ENCODE data around the gene TMA7.
A peak's percentile ranks its signal among the peaks of the same experiment; 100 is the strongest.

Gene TMA7

GRCh38 chr3:48434591-48435222 lies 5.3 kb upstream of the TMA7 start:
- no peak overlapping the region for H3K23ac ChIP-seq (ENCODE audit: low read length in 2 of 2)
- no peak overlapping the region for H2BK5ac ChIP-seq (ENCODE audit: low read depth, low read length, poor library complexity, severe bottlenecking)
- peak overlapping the region; percentile 27 for H2AK5ac ChIP-seq (ENCODE audit: low read length, severe bottlenecking)

GRCh38 chr3:48435223-48435595 lies 4.8 kb upstream of the TMA7 start:
- H3K23ac ChIP-seq (ENCODE audit: low read length in 2 of 2) = no peak overlapping the region
- H3K18ac ChIP-seq (ENCODE audit: low read depth in 1 of 2, low read length in 2 of 2) = no peak overlapping the region
- no peak overlapping the region for H3K4me3 ChIP-seq (ENCODE audit: insufficient read depth in 1 of 2, low read depth in 1 of 2, low read length in 2 of 2)
- no peak overlapping the region for H4K91ac ChIP-seq (ENCODE audit: low read length)
- WGBS = 88% methylated on average over 4 of the region's 4 CpGs
- H3K4ac ChIP-seq (ENCODE audit: low read depth in 1 of 2, low read length in 2 of 2) = no peak overlapping the region
- H3K9me3 ChIP-seq (ENCODE audit: control insufficient read depth, low read length) = no peaks in the 10 kb centered on the region
- H3K4me2 ChIP-seq (ENCODE audit: low read length, poor library complexity, severe bottlenecking) = no peak overlapping the region
- H2BK15ac ChIP-seq (ENCODE audit: low read depth, poor library complexity, severe bottlenecking) = no peak overlapping the region
- peaks cover 24 to 29% of the 10 kb centered on the region in 2 experiments for H3K36me3 ChIP-seq (ENCODE audit: control insufficient read depth in 1 of 2, insufficient read depth in 2 of 2, low read depth in 1 of 2, low read length in 2 of 2)
- peaks cover 21% of the 10 kb centered on the region for H3K79me1 ChIP-seq (replicated peaks; ENCODE audit: low read length, poor library complexity, severe bottlenecking)
- no peak overlapping the region for H2BK120ac ChIP-seq (ENCODE audit: low read depth, low read length)
- no peak overlapping the region for H3K14ac ChIP-seq (ENCODE audit: low read length in 2 of 2)
- no peak overlapping the region for H2BK5ac ChIP-seq (ENCODE audit: low read depth, low read length, poor library complexity, severe bottlenecking)
- H3K27me3 ChIP-seq (ENCODE audit: control insufficient read depth in 1 of 2, insufficient read depth in 1 of 2, low read length in 2 of 2) = no peaks in the 10 kb centered on the region
- H3K27ac ChIP-seq (ENCODE audit: low read length, poor library complexity, severe bottlenecking) = no peak overlapping the region
- H2BK12ac ChIP-seq (ENCODE audit: low read length in 2 of 2) = no peak overlapping the region
- peak overlapping the region; percentile 72 for H3K9ac ChIP-seq (ENCODE audit: low read length)
- peak overlapping the region; percentile 0 for H4K8ac ChIP-seq (ENCODE audit: low read length)
- no peak overlapping the region for H2AK5ac ChIP-seq (ENCODE audit: low read length, severe bottlenecking)
- H2AFZ ChIP-seq (ENCODE audit: low read depth, low read length) = no peak overlapping the region
- peaks cover 30% of the 10 kb centered on the region for H3K4me1 ChIP-seq (ENCODE audit: control insufficient read depth, insufficient read depth, low read depth, low read length)
- DNase-seq = no peak

More at GRCh38 chr3:48434591-48435222, 5.3 kb upstream of the TMA7 start:
- no peak for DNase-seq
- peaks cover 34% of the 10 kb centered on the region for H3K4me1 ChIP-seq (ENCODE audit: control insufficient read depth, insufficient read depth, low read depth, low read length)
- H2BK15ac ChIP-seq (ENCODE audit: low read depth, poor library complexity, severe bottlenecking) = no peak overlapping the region
- peaks cover 24 to 29% of the 10 kb centered on the region in 2 experiments for H3K36me3 ChIP-seq (ENCODE audit: control insufficient read depth in 1 of 2, insufficient read depth in 2 of 2, low read depth in 1 of 2, low read length in 2 of 2)
- 93% methylated on average over 15 of the region's 15 CpGs for WGBS
- no peak overlapping the region for H3K4ac ChIP-seq (ENCODE audit: low read depth in 1 of 2, low read length in 2 of 2)
- H3K9me3 ChIP-seq (ENCODE audit: control insufficient read depth, low read length) = no peaks in the 10 kb centered on the region
- no peak overlapping the region for H3K14ac ChIP-seq (ENCODE audit: low read length in 2 of 2)
- peak overlapping the region; percentile 0 for H4K8ac ChIP-seq (ENCODE audit: low read length)
- peaks cover 21% of the 10 kb centered on the region for H3K79me1 ChIP-seq (replicated peaks; ENCODE audit: low read length, poor library complexity, severe bottlenecking)
- H3K27ac ChIP-seq (ENCODE audit: low read length, poor library complexity, severe bottlenecking) = no peak overlapping the region
- no peak overlapping the region for H4K91ac ChIP-seq (ENCODE audit: low read length)
- H3K18ac ChIP-seq (ENCODE audit: low read depth in 1 of 2, low read length in 2 of 2) = no peak overlapping the region
- H3K9ac ChIP-seq (ENCODE audit: low read length) = peak overlapping the region; percentile 72
- peak overlapping the region in 1 of 2 experiments; percentile 72 for H3K4me3 ChIP-seq (ENCODE audit: insufficient read depth in 1 of 2, low read depth in 1 of 2, low read length in 2 of 2)
- H2BK120ac ChIP-seq (ENCODE audit: low read depth, low read length) = no peak overlapping the region
- H3K4me2 ChIP-seq (ENCODE audit: low read length, poor library complexity, severe bottlenecking) = no peak overlapping the region
- H2BK12ac ChIP-seq (ENCODE audit: low read length in 2 of 2) = no peak overlapping the region
- H3K27me3 ChIP-seq (ENCODE audit: control insufficient read depth in 1 of 2, insufficient read depth in 1 of 2, low read length in 2 of 2) = no peaks in the 10 kb centered on the region
- H2AFZ ChIP-seq (ENCODE audit: low read depth, low read length) = no peak overlapping the region

GRCh38 chr3:48435774-48436476 lies 4.1 kb upstream of the TMA7 start:
- Histone ChIP-seq H2BK15ac (ENCODE audit: low read depth, poor library complexity, severe bottlenecking) (no peak overlapping the region), H4K91ac (ENCODE audit: low read length) (no peak overlapping the region), H3K27me3 (ENCODE audit: control insufficient read depth in 1 of 2, insufficient read depth in 1 of 2, low read length in 2 of 2) (no peaks in the 10 kb centered on the region), H3K23ac (ENCODE audit: low read length in 2 of 2) (no peak overlapping the region), H3K4ac (ENCODE audit: low read depth in 1 of 2, low read length in 2 of 2) (no peak overlapping the region), H3K4me2 (ENCODE audit: low read length, poor library complexity, severe bottlenecking) (no peak overlapping the region), H2AFZ (ENCODE audit: low read depth, low read length) (no peak overlapping the region), H4K8ac (ENCODE audit: low read length) (no peak overlapping the region), H3K4me1 (ENCODE audit: control insufficient read depth, insufficient read depth, low read depth, low read length) (peaks cover 25% of the 10 kb centered on the region), H3K9ac (ENCODE audit: low read length) (peak overlapping the region; percentile 72), H3K27ac (ENCODE audit: low read length, poor library complexity, severe bottlenecking) (no peak overlapping the region), H3K36me3 (ENCODE audit: control insufficient read depth in 1 of 2, insufficient read depth in 2 of 2, low read depth in 1 of 2, low read length in 2 of 2) (peaks cover 24% of the 10 kb centered on the region in 2 experiments), H3K9me3 (ENCODE audit: control insufficient read depth, low read length) (no peaks in the 10 kb centered on the region), H2BK5ac (ENCODE audit: low read depth, low read length, poor library complexity, severe bottlenecking) (no peak overlapping the region), H3K18ac (ENCODE audit: low read depth in 1 of 2, low read length in 2 of 2) (no peak overlapping the region), H3K79me1 (replicated peaks; ENCODE audit: low read length, poor library complexity, severe bottlenecking) (peaks cover 21% of the 10 kb centered on the region), H2BK12ac (ENCODE audit: low read length in 2 of 2) (no peak overlapping the region), H3K14ac (ENCODE audit: low read length in 2 of 2) (no peak overlapping the region), H2AK5ac (ENCODE audit: low read length, severe bottlenecking) (no peak overlapping the region), H2BK120ac (ENCODE audit: low read depth, low read length) (no peak overlapping the region), H3K4me3 (ENCODE audit: insufficient read depth in 1 of 2, low read depth in 1 of 2, low read length in 2 of 2) (no peak overlapping the region)
- DNase-seq = peak; percentile 84
- 48% methylated on average over 7 of the region's 7 CpGs for WGBS

GRCh38 chr3:48436477-48436787 lies 3.6 kb upstream of the TMA7 start:
- no peak overlapping the region for H3K18ac ChIP-seq (ENCODE audit: low read depth in 1 of 2, low read length in 2 of 2)
- H4K91ac ChIP-seq (ENCODE audit: low read length) = no peak overlapping the region
- peak overlapping the region; percentile 44 for H2BK15ac ChIP-seq (ENCODE audit: low read depth, poor library complexity, severe bottlenecking)
- no peaks in the 10 kb centered on the region for H3K9me3 ChIP-seq (ENCODE audit: control insufficient read depth, low read length)
- H3K4ac ChIP-seq (ENCODE audit: low read depth in 1 of 2, low read length in 2 of 2) = no peak overlapping the region
- H3K14ac ChIP-seq (ENCODE audit: low read length in 2 of 2) = no peak overlapping the region
- H3K36me3 ChIP-seq (ENCODE audit: control insufficient read depth in 1 of 2, insufficient read depth in 2 of 2, low read depth in 1 of 2, low read length in 2 of 2) = peaks cover 21 to 26% of the 10 kb centered on the region in 2 experiments
- no peak for DNase-seq
- no peak overlapping the region for H3K9ac ChIP-seq (ENCODE audit: low read length)
- H2BK5ac ChIP-seq (ENCODE audit: low read depth, low read length, poor library complexity, severe bottlenecking) = no peak overlapping the region
- WGBS = 41% methylated on average over 1 of the region's 1 CpG
- H3K79me1 ChIP-seq (replicated peaks; ENCODE audit: low read length, poor library complexity, severe bottlenecking) = peaks cover 21% of the 10 kb centered on the region
- no peak overlapping the region for H4K8ac ChIP-seq (ENCODE audit: low read length)
- no peak overlapping the region for H3K23ac ChIP-seq (ENCODE audit: low read length in 2 of 2)
- H2BK120ac ChIP-seq (ENCODE audit: low read depth, low read length) = no peak overlapping the region
- H3K27ac ChIP-seq (ENCODE audit: low read length, poor library complexity, severe bottlenecking) = no peak overlapping the region
- no peak overlapping the region for H2AK5ac ChIP-seq (ENCODE audit: low read length, severe bottlenecking)
- no peak overlapping the region for H3K4me2 ChIP-seq (ENCODE audit: low read length, poor library complexity, severe bottlenecking)
- H2BK12ac ChIP-seq (ENCODE audit: low read length in 2 of 2) = no peak overlapping the region
- H3K4me1 ChIP-seq (ENCODE audit: control insufficient read depth, insufficient read depth, low read depth, low read length) = peaks cover 25% of the 10 kb centered on the region
- no peak overlapping the region for H2AFZ ChIP-seq (ENCODE audit: low read depth, low read length)
- H3K27me3 ChIP-seq (ENCODE audit: control insufficient read depth in 1 of 2, insufficient read depth in 1 of 2, low read length in 2 of 2) = no peaks in the 10 kb centered on the region
- H3K4me3 ChIP-seq (ENCODE audit: insufficient read depth in 1 of 2, low read depth in 1 of 2, low read length in 2 of 2) = no peak overlapping the region
